HG03064 (cell line): ENCODE measurements around the gene RDH16.
"Not testable (repeated sequence)": the region's sequence is repeated elsewhere in the genome, so short reads cannot be mapped to it uniquely, and the experiment has no call there.

ENCODE experiments used
- ATAC-seq: cut with Tn5 transposase; IDR thresholded peaks from one replicate; pipeline ENCODE4 v1.9.1; 2021; ENCODE audit warnings: low read depth; ENCODE audit not compliant: unreplicated experiment

The RDH16 gene

DNA sequence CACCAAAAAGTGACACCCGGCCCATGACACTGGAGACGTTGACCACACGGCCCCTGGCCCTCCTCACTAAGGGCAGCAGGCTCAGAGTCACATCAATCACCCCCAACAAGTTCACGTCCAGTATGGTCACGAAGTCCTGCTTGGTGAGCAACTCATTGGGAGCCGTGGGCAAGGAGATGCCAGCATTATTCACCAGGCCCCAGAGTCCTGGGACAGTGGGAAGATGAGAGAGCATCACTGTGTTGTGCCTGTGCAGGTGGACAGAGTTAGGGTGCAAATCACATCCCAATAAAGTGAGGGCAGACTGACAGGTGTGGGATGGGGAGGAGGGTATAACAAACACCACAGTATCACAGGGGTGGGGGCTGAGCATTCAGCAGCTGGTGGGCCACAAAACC is 2.5 kb downstream of the RDH16 start:
- no peak for ATAC-seq

DNA sequence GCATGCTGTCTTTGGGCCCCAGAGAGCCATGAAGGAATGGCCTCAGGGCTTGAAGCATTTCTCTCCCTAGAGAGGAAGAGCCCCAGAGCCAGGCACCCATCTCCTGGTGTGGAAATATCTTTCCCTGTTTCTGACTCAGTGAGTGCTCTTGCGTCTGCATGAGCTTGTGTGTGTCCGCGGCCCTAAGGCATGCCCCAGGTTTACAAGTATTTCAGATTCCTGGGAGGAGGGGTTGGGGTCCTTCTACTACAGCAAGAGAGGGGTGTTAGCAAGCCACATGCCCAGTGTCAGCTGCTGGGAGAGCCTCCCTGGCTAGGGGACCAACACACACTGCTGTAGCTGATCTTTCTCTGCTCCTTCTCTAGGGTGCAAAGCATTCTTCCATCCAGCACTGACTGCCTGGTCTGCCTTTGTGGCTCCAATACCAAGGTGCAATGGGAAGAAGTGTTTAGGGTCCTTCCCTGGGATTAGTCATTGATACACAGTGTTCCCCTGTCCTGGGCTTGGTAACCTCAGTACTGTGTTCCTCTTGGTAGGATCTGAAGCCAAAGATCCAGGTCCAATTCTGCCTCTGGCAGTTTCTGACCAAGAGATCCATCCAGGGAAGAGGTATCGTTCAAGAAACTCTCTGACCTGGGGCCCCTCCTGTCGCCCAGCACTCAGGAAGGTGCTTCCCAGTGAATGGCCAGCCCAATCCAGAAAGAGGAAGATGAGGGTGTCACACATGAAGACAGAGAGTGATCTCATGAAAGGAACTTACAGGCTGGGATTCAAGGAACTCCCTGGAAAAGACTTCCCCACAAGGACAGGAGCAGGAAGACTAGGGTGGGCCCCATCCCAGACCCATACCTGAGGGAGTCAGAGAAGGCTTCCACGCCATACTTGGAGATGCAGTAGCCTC is 3.1 kb downstream of the RDH16 start:
- no peak for ATAC-seq

DNA sequence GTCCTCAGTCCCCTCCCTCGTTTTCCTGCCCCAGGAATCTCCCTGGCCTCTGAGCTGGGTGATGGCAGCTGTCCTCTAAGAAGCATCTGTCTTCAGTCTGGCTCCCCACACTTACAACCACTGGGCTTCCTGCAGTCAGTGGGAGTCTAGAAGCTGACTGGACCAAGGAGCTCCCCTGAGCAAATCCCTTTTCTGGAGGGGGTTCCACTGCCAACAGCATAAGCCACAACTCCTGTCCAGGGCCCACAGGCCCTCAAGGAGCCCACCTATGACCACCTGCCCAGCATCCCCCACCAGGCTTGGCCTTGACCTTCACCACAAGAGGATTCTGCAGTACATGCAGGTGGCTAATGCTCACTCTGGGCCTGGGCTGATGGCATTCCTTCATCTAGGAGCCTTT is 4.1 kb downstream of the RDH16 start:
- ATAC-seq = no peak

DNA sequence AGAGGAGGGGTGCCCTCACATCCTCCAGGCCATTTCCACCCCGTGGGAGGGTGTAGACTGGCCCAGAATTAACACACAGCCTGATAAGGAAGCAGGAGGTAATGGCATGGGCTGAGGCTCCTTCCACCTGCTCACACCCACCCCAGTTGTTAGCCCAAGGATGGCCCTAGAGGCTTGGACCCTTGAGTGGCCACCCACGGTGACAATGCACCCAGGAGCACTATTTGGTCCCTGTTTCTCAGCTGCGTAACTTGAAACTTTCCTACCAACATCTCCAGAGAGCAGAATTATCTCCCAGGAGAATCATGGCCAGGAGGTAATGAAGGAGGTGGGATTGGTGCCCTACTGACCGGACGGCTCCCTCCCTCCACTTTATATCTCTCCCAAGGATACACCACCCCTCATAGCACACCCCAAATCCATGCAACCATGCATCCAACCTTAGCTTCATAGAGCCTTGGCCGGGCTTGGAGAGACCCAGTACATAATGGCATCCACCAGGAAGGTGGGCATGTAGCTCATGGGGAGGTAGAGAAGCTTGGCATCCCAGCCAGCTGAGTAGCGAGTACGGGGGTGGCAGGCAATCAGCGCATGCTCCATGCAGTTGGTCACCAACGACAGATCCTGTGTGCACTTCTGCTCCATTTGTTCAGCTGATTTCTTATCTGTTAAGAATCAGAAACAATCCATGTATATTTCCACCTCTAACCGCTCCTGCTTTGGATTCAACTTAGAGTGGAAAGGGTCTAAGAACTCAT is 5.6 kb downstream of the RDH16 start:
- ATAC-seq = no peak

DNA sequence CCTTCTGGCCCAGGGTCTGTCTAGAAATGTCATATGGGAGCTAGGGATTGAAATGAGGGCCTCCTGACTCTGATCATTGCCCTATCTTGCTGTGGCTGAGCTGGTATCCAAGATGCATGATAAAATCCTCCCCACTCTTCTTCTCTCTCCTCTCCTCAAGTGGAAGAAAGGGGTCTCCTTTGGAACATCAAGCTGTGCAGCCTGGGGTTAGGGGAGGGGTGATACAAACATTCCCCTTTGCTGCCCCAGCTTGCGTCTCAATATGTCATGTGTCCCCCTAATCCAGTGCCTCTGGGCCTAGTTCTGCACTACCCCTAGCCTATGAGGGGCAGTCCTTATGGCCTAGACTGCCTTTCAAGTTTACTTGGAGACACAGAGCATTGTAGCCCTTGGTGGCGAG is 8.5 kb downstream of the RDH16 start:
- no peak for ATAC-seq

DNA sequence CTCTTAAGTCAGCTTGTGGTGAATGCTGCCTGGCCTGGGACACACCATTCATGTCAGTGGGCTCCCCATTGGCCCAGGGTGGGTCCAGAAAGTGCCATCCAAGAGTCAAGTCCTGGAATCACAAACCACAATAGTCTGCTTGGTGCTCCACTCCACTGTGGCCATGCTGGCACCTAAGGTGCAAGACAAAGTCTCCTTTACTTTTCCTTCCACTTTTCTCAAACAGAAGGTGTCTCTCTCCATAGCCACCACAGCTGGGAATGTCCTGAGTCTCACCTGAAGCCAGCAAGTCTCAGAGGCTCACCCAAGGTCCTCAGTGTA is 9.0 kb downstream of the RDH16 start:
- ATAC-seq = no peak

DNA sequence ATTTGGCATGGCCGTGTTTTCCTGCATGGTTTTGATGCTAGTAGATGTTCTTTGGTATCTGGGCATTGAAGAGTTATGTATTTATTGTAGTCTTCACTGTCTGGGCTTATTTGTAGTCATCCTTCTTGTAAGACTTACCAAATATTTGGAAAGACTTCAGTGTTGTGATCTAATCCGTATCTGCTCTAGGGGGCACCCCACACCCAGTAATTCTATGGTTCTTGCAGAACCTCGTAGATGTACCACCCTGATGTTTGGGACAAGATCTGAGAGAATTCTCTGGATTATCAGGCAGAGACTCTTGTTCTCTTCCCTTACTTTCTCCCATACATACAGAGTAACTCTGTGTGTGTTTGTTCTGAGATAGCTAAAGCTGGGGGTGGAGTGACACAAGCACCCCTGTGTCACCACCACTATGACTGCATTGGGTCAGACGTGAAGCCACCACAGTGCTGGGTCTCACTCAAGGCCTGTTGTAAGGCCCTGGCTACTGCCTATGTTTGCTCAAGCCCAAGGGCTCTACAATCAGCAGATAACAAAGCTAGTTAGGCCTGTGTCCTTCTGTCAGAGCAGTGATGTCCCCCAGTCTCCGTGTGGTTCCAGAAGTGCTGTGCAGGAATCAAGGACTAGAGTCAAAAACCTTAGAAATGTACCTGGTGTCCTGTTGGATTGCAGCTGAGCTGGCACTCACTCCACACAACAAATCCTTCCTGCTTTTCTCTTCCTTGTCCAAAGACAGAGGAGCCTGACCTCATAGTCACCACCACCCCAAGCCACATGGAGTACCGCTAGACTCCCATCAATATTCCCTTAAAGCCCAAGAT is 9.6 kb downstream of the RDH16 start:
- ATAC-seq = no peak

DNA sequence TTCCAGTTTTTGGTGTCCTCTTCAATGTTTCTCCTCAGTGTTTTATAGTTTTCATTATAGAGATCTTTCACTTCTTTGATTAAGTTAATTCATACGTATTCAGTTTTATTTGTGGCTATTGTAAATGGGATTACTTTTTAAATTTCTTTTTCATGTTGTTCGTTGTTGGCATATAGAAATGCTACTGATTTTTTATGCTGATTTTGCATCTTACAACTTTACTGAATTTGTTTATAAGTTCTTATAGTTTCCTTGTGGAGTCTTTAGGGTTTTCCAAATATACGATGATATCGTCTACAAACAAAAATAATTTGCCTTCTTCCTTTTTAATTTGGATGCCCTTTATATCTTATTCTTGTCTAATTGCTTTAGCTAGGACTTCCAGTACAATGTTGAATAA is 13.5 kb downstream of the RDH16 start:
- ATAC-seq = no peak

DNA sequence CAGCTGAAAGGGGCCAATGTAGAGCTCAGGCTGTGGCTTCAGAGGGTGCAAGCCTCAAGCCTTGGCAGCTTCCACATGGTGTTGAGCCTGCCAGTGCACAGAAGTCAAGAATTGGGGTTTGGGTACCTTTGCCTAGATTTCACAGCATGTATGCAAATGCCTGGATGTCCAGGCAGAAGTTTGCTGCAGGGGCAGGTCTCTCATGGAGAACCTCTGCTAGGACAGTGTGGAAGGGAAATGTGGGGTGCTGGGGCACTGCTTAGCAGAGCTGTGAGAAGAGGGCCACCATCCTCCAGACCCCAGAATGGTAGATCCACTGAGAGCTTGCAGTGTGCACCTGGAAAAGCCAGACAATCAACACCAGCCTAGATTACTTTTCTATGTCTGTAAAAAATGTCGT is 14.0 kb downstream of the RDH16 start:
- ATAC-seq = not testable (repeated sequence)

DNA sequence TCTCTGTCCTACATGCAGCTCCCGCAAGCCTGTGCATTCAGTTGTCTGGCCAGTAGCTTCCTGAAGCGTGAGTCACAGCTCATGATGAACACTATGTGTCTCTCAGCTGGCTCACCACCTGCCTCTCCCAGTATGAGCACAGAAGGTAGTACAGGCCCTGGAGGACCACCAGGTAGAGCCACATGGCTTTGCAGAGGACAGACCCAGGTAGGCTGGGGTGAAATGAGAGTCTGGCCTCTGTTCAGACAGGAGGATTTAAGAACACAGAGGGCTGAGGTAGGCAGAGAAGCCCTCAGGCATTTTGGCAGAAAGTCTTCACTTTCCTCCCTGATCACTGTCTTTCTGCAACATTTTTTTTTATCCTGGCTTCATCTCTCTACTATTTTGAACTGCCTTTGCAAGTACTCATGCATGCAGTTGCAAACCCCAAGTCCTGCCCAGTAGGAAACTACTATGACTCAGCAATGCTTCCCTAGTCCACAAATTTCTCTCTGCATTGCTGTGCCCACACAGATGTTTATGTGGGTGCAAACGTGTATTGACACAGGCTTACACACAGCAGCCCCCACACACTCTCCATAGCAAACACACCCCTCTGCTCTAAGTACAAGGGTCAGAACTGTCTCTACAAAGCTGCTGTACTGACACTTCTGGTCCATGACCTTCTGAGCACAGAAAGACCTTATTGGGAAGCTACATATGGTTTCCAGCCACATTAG is 15.9 kb downstream of the RDH16 start:
- ATAC-seq = no peak

DNA sequence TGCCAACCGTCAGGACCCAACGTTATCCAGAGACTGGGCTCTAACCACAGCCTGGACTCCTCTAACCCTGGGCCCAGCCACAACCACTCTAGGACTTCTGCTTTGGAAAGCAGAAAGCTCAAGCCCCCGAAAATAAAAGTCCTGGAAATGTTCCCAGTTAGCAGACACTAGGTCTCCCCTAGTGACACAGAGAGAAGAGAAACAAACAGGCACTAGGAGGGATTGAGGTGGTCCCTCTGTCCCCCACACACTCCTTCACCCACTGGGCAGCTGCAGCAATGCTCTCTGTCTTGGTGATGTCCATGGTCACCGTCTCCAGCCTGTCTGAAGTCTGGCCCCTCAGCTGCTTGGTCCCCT is 16.5 kb downstream of the RDH16 start:
- not testable (repeated sequence) for ATAC-seq

DNA sequence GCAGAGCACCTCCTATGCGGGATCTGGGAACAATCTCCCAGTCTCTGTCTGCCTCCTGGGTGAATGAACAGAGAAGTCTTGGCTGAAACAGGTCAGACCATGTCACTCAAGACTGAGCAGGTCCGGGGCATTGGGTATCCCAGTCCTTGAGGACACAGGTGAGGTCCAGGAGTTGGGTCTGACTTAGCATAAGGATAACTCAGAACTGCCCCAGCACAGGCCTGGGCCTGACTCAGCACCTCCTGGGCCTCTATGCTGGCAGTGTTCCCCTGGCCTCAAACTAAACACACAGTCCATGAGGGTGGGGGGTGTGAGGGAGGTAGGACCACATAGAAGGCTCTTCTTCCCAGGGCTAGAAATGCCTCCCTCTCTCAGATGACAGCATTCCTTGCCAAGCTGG is 21.7 kb downstream of the RDH16 start:
- ATAC-seq = no peak

DNA sequence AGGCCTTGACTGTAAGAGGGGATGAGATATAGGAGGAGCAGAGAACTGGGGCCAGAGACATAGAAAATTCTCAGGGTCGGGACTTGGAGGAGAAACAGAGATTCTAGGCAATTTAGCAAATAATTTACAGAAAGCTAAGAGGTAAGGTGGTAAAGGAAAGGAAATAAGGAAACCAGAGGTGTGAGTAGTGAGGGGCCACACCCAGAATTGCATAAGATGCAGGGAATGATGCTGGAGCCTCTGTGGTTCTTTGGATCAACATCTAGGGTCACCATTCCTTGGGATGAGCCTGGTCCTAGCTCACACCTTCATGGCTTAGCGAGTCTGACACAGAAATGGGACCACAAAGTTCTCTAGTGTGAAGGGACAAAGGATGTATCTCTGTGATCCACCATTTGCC is 22.3 kb downstream of the RDH16 start:
- ATAC-seq = no peak

DNA sequence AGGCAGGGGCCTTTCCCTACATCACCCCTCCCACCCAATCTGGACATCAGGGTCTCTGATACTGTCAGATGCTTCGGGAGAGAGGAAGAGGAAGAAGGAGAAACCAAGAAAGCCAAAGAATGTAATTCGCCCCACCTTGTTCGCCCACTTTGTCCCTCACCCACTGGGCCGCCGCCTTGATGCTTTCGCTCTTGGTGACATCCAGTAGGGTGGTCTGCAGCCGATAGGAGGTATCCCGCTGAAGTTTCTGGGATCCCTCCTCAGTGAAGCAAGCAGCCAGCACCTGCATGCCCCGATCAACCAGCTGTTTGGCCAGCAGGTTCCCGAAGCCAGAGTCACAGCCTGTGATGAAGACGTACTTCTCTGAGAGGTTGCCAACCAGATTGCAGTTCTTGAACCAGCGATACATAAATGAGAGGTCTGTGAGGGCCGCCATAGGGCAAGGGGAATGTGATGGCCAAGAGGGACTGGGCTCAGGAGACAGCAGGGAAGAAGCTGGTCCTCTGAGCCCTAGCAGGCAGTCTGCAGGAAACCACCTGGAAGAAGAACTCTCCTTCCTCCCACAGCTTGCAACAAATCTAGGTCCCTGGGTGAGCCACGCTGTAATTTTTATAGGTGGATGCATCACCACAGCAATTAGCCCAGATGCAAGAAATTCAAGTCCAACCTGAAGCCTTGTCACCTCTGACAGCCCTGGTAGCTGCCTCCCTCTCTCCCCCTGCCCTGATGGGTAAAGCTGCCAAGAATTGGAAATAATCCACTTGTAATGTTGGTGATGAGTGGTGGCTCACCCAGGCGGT is 23.4 kb downstream of the RDH16 start, which contains the start of gene SDR9C7:
Gene SDR9C7, minus strand, starts transcription at position 583 of the 800 bp plus-strand sequence. Its CDS starts 147 bp downstream, at position 436.
- ATAC-seq = no peak

DNA sequence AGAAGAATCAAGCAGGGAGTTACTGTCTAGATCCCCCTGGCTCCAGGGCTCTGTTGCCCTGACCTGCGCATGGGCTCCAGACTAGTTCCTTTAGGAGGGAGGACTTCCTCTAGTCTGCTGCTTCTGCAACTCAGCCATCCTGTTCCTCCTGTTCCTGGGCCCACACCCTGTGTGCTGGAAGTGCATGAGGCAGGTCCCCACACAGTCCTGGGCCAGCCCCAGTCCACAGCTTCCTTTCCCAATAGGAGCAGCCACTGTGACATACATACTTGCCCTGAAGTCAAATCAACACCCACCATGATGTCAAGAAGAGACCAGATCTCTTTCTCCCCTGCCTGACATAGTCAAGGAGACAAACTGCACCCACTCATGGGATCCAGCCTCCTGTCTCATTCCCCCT is 24.5 kb downstream of the RDH16 start:
- ATAC-seq = no peak

DNA sequence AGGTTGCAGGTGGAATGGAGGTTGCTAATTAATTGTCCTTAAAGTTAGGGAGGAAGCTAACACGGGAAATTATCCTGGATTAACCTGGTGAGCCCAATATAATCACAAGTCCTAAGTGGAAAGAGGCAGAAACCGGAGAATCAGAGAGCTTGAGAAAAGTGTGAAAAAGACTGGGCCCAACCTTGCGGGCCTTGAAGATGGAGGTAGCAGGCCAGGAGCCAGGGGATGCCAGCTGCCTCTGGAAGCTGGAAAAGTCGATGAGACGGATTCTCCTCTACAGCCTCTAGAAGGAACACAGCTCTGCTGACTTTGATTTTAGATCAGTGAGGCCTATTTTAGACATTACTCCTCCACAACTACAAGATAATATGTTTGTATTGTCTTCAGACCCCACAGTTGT is 25.3 kb downstream of the RDH16 start:
- ATAC-seq = no peak

DNA sequence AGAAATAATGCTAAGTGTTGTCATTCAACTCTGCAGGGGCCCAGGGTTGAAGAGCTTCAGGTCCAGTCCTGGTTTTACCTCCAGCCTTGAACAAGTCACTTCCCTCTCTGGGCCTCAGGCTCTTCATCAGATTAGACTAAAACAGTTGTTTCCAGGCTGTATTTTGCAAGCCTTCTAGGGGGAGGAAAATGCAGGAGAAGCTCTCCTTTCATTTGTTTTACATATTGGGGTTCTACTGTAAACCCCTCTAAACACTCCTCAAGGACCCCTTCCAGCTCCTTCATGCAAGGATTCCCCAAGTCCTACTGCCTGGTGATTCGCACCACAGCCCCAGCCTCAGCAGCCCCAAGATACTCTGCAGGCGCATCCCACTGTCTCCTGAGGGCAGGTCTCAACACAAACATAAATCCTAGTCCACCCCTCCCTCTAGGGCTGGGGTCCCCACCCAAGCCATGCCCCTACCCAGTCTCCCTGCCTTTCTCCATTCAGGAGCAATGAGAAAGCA is 25.9 kb downstream of the RDH16 start:
- no peak for ATAC-seq

DNA sequence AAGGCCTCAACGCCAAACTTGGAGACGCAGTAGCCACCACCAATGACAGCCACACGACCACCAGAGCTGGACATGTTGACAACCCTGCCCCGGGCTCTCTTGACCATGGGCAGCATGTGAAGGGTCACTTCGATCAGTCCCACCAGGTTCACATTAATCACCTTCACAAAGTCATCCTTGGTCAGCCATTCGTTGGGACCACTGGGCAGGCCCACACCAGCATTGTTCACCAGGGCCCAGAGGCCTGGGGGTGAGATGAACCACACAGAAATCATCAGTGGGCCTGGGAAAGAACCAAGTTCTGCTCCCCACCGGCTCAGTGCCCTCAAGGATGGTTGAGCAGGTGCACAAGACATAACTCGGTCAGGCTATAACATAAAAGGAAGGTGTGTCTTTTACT is 27.2 kb downstream of the RDH16 start:
- ATAC-seq = no peak

DNA sequence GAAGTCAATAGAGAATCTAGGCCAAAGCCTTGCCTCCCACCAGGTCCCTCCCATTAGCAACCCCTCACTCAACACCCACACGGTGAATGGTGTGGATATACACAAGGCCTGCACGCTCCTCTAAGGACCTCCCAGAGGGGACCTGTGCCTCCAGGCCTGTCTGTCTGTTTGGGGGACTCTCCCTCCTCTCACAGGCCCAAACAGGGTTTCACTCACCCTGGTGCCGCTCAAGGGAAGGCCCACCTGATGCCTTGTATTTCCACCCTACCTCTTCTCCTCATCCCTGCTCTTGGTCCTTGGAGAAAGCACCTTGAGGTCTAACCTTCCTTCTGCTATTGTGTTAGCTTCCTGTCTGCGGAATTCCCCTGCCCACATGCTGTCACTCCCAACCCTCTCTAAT is 27.6 kb downstream of the RDH16 start:
- no peak for ATAC-seq

DNA sequence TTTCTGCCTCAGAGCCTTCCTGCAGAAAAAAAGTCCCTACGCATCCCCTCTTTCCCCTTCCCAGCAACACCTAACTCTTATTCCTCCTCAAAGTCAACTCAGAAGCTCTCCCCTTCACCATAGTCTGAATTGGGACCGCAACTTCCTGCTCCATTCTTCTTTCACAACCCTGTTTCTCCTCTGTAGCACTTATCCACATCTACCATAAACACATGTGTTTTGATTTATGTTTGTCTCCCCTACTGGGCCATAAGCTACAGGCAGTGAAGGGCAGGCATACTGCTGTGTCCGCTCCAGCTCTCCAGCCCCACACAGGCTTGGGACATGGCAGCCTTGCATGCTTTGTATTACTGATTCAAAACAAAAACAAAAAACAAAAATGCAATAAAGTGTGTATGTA is 29.1 kb downstream of the RDH16 start:
- no peak for ATAC-seq
